Right atrium auricular region (tissue), 2 donors: ENCODE measurements around the gene G6PC1. TPM values are rescaled to one million over a fixed set of nuclear protein-coding genes. Genes with fewer than 3 reads are reported as not detected.
"Not testable (repeated sequence)": the region's sequence is repeated elsewhere in the genome, so short reads cannot be mapped to it uniquely, and the experiment has no call there.

Experiments
- DNase-seq: peaks from one replicate; pipeline ENCODE4 v3.0.0-alpha.2; 2019; ENCODE audit warnings: low spot score
- H3K27ac ChIP-seq, 2 donors: fragments of 200-600 bp; sonication (generic); 1 replicate in 1 of 2; 2 replicates in 1 of 2; pipeline ENCODE4 v1.5.1; 2016 to 2019
- H3K27me3 ChIP-seq, 2 donors: fragments of 200-600 bp; sonication (generic); one replicate each; pipeline versions ENCODE4 v1.5.1 to v1.6.0; 2017 to 2019
- H3K36me3 ChIP-seq: fragments of 200-600 bp; sonication (generic); one replicate; pipeline ENCODE4 v1.5.1; 2016
- H3K4me1 ChIP-seq, 2 donors: fragments of 200-600 bp; sonication (generic); one replicate each; pipeline versions ENCODE4 v1.5.1 to v1.6.0; 2017 to 2019
- H3K4me3 ChIP-seq, 2 donors: fragments of 200-600 bp; sonication (generic); 1 replicate in 1 of 2; 2 replicates in 1 of 2; pipeline ENCODE4 v1.5.1; 2017 to 2019; ENCODE audit warnings: mild to moderate bottlenecking in 1 of 2, moderate library complexity in 1 of 2
- H3K9me3 ChIP-seq, 2 donors: fragments of 200-600 bp; sonication (generic); one replicate each; pipeline ENCODE4 v1.5.1; 2019
- total RNA-seq, 2 donors: library from RNA; depleted of rRNA; stranded (reverse); fragments of >200 nt; gene quantifications; one replicate each; pipeline ENCODE4 v1.1.0, GENCODE V29; 2016
- TF ChIP-seq, protein P1 (sequence below), 2 donors: fragments of 200-600 bp; sonication (generic); IDR thresholded peaks; one replicate each; pipeline ENCODE4 v1.5.1; 2019; ENCODE audit warnings: antibody characterized with exemption in 2 of 2

Gene G6PC1
- total RNA-seq, 2 donors from 2014 or later, result not detected

DNA sequence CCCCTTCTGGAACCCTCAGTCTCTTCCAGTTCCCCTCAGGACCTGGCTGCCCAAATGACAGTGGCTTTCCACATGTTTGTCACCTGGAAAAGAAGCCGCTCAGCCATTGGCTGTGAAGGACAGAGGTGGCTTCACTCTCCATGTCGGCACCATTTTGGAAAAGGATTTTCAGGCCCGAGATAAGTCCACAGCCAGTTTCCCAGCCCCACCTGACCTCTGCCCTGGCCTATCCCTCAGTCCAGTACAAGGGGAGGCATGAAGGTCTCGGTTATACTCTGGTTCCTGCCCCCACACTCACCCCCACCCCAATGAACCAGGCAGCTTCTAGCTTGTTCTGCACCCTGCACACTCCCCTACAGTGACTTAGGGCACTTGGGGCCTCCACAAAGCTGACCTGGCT is 34.4 kb upstream of the G6PC1 start:
- no peaks in the 10 kb centered on the region for H3K27me3 ChIP-seq
- H3K27ac ChIP-seq, result no peak overlapping the region
- no peak overlapping the region for H3K4me3 ChIP-seq
- H3K4me1 ChIP-seq, result no peaks in the 10 kb centered on the region
- TF ChIP-seq, protein P1, sequence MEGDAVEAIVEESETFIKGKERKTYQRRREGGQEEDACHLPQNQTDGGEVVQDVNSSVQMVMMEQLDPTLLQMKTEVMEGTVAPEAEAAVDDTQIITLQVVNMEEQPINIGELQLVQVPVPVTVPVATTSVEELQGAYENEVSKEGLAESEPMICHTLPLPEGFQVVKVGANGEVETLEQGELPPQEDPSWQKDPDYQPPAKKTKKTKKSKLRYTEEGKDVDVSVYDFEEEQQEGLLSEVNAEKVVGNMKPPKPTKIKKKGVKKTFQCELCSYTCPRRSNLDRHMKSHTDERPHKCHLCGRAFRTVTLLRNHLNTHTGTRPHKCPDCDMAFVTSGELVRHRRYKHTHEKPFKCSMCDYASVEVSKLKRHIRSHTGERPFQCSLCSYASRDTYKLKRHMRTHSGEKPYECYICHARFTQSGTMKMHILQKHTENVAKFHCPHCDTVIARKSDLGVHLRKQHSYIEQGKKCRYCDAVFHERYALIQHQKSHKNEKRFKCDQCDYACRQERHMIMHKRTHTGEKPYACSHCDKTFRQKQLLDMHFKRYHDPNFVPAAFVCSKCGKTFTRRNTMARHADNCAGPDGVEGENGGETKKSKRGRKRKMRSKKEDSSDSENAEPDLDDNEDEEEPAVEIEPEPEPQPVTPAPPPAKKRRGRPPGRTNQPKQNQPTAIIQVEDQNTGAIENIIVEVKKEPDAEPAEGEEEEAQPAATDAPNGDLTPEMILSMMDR (IDR thresholded peaks at IDR 0.05), result no peak
- no peak for DNase-seq
- H3K9me3 ChIP-seq, result peaks cover 0 to 3% of the 10 kb centered on the region in 2 donors
- H3K36me3 ChIP-seq, result no peaks in the 10 kb centered on the region

- H3K4me3 ChIP-seq, result no peak overlapping the region
- H3K27me3 ChIP-seq, result no peaks in the 10 kb centered on the region
- TF ChIP-seq, protein P1 (IDR thresholded peaks at IDR 0.05), result no peak
- no peaks in the 10 kb centered on the region for H3K36me3 ChIP-seq
- no peak overlapping the region for H3K27ac ChIP-seq
- H3K4me1 ChIP-seq, result no peaks in the 10 kb centered on the region
- peaks cover 0 to 3% of the 10 kb centered on the region in 2 donors for H3K9me3 ChIP-seq
- no peak for DNase-seq
Measured at GRCh38 chr17:42866631-42867575, 33.7 kb upstream of the G6PC1 start.

- H3K9me3 ChIP-seq, H3K27me3 ChIP-seq, DNase-seq, H3K27ac ChIP-seq, H3K36me3 ChIP-seq, H3K4me1 ChIP-seq, H3K4me3 ChIP-seq: not testable (repeated sequence)
Measured at GRCh38 chr17:42867694-42868261, 32.8 kb upstream of the G6PC1 start.

DNA sequence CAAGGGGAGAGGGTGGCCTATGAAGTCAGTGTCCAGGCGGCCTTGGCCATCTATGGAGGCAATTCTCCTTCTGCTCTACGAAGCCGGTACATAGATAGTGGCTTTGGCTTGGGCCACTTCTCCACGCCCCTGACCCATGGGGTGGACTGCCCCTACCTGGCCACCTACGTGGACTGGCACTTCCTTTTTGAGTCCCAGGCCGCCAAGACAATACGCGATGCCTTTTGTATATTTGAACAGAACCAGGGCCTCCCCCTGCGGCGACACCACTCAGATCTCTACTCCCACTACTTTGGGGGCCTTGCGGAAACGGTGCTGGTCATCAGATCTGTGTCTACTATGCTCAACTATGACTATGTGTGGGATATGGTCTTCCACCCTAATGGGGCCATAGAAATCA is 32.3 kb upstream of the G6PC1 start:
- no peaks in the 10 kb centered on the region for H3K36me3 ChIP-seq
- TF ChIP-seq, protein P1 (IDR thresholded peaks at IDR 0.05), result no peak
- no peak for DNase-seq

DNA sequence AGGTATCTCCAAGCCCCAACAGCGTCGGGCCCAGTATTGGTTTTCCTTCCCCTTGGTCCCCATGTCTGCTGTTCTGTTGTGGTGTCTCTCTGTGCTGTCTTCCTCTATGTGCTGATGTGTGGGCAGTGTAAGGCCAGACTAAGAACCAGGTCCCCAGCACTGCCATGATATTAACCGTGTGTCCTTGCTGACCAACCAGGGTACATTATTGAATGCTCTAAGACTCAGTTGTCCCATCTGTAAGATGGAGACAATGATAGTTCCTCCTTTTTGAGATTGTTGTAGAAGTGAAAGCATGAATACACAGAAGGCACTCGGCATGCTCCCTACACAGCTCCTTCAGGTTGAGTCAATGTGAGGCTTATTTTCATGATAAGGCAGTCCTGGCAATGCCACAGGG is 29.0 kb upstream of the G6PC1 start:
- Histone ChIP-seq H3K36me3 (no peaks in the 10 kb centered on the region), H3K9me3 (peaks cover 0 to 3% of the 10 kb centered on the region in 2 donors), H3K27me3 (no peaks in the 10 kb centered on the region), H3K4me3 (no peak overlapping the region), H3K27ac (no peak overlapping the region), H3K4me1 (no peaks in the 10 kb centered on the region)
- DNase-seq, result no peak
- TF ChIP-seq, protein P1 (IDR thresholded peaks at IDR 0.05), result no peak

More for the DNA sequence above, 32.3 kb upstream of the G6PC1 start:
- Histone ChIP-seq H3K4me3 (no peak overlapping the region), H3K27ac (no peak overlapping the region), H3K4me1 (no peaks in the 10 kb centered on the region), H3K9me3 (peaks cover 0 to 3% of the 10 kb centered on the region in 2 donors), H3K27me3 (no peaks in the 10 kb centered on the region)

GRCh38 chr17:42872251-42872965 is 28.2 kb upstream of the G6PC1 start:
- Histone ChIP-seq H3K9me3 (peaks cover 0 to 3% of the 10 kb centered on the region in 2 donors), H3K27me3 (no peaks in the 10 kb centered on the region), H3K36me3 (no peaks in the 10 kb centered on the region), H3K4me1 (no peaks in the 10 kb centered on the region), H3K27ac (no peak overlapping the region), H3K4me3 (no peak overlapping the region)
- no peak for DNase-seq
- TF ChIP-seq, protein P1 (IDR thresholded peaks at IDR 0.05), result no peak
